Endothelial cell of umbilical vein (primary cell): Measurements from ENCODE around the gene MBL2. TPM values are rescaled to one million over a fixed set of nuclear protein-coding genes. Genes with fewer than 3 reads are reported as not detected.

Experiments
- BruUV-seq: library from RNA; stranded (reverse); fragments of 400-500 nt; replicated peaks from 2 replicates; lab custom pipeline; 2021; lab: Mats Ljungman, UMichigan
- CTCF ChIA-PET: fragments of 300-600, 350-600 bp; sonication (Branson Sonifier 250); formaldehyde crosslinking; loops from one replicate; lab custom pipeline; 2021; ENCODE audit warnings: antibody characterized with exemption, inconsistent platforms; lab: Charles Lee
- POLR2A ChIA-PET: fragments of 300-600, 350-600 bp; sonication (Branson Sonifier 250); formaldehyde crosslinking; loops from one replicate; lab custom pipeline; 2021; ENCODE audit warnings: antibody characterized with exemption, inconsistent platforms; lab: Charles Lee
- DNase-seq: peaks from one replicate; pipeline ENCODE4 v3.0.0-alpha.2; 2011; ENCODE audit warnings: low read depth, low spot score
- FAIRE-seq: peaks from 2 replicates; lab custom pipeline; 2011; peaks lifted over from hg19 to GRCh38; lab: Jason Lieb, UNC
- H2AFZ ChIP-seq: 2 replicates; pipeline ENCODE4 v1.6.0; 2012; ENCODE audit warnings: low read depth, low read length, control low read depth, inconsistent platforms
- H3K27ac ChIP-seq: 2 replicates; pipeline ENCODE4 v1.5.1; 2011; ENCODE audit warnings: low read depth, mild to moderate bottlenecking, control low read depth, low read length, moderate library complexity; ENCODE audit not compliant: insufficient read depth
- H3K27me3 ChIP-seq, 2 experiments: 2 replicates each; pipeline versions ENCODE4 v1.6.0 to v1.6.1; 2011; ENCODE audit warnings: low read length in 2 of 2, mixed read lengths in 1 of 2; ENCODE audit not compliant: control insufficient read depth in 2 of 2, insufficient read depth in 2 of 2
- H3K36me3 ChIP-seq, 2 experiments: 2 replicates in 1 of 2; 3 replicates in 1 of 2; pipeline ENCODE4 v1.5.1; 2011; ENCODE audit warnings: low read length in 2 of 2, mild to moderate bottlenecking in 1 of 2, moderate library complexity in 1 of 2; ENCODE audit not compliant: control insufficient read depth in 2 of 2, insufficient read depth in 2 of 2; ENCODE audit errors: extremely low read depth in 1 of 2
- H3K4me1 ChIP-seq: 3 replicates; pipeline ENCODE4 v1.5.1; 2011; ENCODE audit warnings: mild to moderate bottlenecking, low read length; ENCODE audit not compliant: control insufficient read depth, insufficient read depth; ENCODE audit errors: extremely low read depth
- H3K4me2 ChIP-seq: 2 replicates; pipeline ENCODE4 v1.6.1; 2011; ENCODE audit warnings: low read length, control low read depth, mixed read lengths; ENCODE audit not compliant: insufficient read depth
- H3K4me3 ChIP-seq, 3 experiments: fragments of 200-600 bp in 1 of 3; sonication (generic), shearing (Covaris generic) in 1 of 3; replicated peaks in 1 of 3; 2 replicates each; pipeline ENCODE4 v1.5.1; 2011 to 2016; ENCODE audit warnings: control low read depth in 3 of 3, low read length in 3 of 3, mild to moderate bottlenecking in 2 of 3, inconsistent platforms in 1 of 3, low read depth in 1 of 3, moderate library complexity in 1 of 3; ENCODE audit not compliant: insufficient read depth in 1 of 3
- H3K79me2 ChIP-seq: 2 replicates; pipeline ENCODE4 v1.6.0; 2012; ENCODE audit warnings: low read length, inconsistent platforms; ENCODE audit not compliant: control insufficient read depth, insufficient read depth
- H3K9ac ChIP-seq: replicated peaks from 2 replicates; pipeline ENCODE3; 2011; ENCODE audit warnings: low read length, control low read depth; ENCODE audit not compliant: insufficient read depth; ENCODE audit errors: extremely low read depth
- H3K9me1 ChIP-seq: replicated peaks from 3 replicates; pipeline ENCODE4 v1.6.0; 2011; ENCODE audit warnings: mild to moderate bottlenecking, low read length; ENCODE audit not compliant: control insufficient read depth, insufficient read depth; ENCODE audit errors: extremely low read depth
- H3K9me3 ChIP-seq: replicated peaks from 2 replicates; pipeline ENCODE4 v1.5.1; 2012; ENCODE audit warnings: low read length, inconsistent platforms; ENCODE audit not compliant: control insufficient read depth, insufficient read depth
- H4K20me1 ChIP-seq: replicated peaks from 2 replicates; pipeline ENCODE3; 2011; ENCODE audit warnings: mild to moderate bottlenecking, low read length; ENCODE audit not compliant: control insufficient read depth, insufficient read depth; ENCODE audit errors: extremely low read depth
- EZH2 ChIP-seq: IDR thresholded peaks from 2 replicates; pipeline ENCODE4 v1.6.1; 2012; ENCODE audit warnings: borderline replicate concordance, low read depth, mild to moderate bottlenecking, moderate library complexity, low read length, inconsistent platforms; ENCODE audit not compliant: severe bottlenecking
- FOS ChIP-seq: IDR thresholded peaks from 2 replicates; pipeline ENCODE4 v1.6.1; 2011; ENCODE audit warnings: mild to moderate bottlenecking, low read length, moderate library complexity, borderline replicate concordance; ENCODE audit not compliant: insufficient read depth
- GATA2 ChIP-seq: IDR thresholded peaks from 2 replicates; pipeline ENCODE4 v1.7.0; 2011; ENCODE audit warnings: low read depth, mild to moderate bottlenecking, moderate library complexity, mixed read lengths, low read length; ENCODE audit not compliant: insufficient read length, insufficient read depth
- JUN ChIP-seq: IDR thresholded peaks from 2 replicates; pipeline ENCODE4 v1.6.1; 2011; ENCODE audit warnings: borderline replicate concordance, low read depth; ENCODE audit not compliant: insufficient read length, insufficient read depth
- MYC ChIP-seq: IDR thresholded peaks from one replicate; pipeline ENCODE4 v1.6.1; 2011; ENCODE audit warnings: mild to moderate bottlenecking, low read depth, low read length
- POLR2A ChIP-seq: IDR thresholded peaks from 2 replicates; pipeline ENCODE4 v1.6.1; 2012; ENCODE audit warnings: low read depth, mild to moderate bottlenecking, control low read depth, low read length
- POLR2AphosphoS5 ChIP-seq: IDR thresholded peaks from 2 replicates; pipeline ENCODE4 v1.6.1; 2012; ENCODE audit warnings: low read depth, mild to moderate bottlenecking, control low read depth, low read length, moderate library complexity; ENCODE audit not compliant: insufficient read depth
- dilution Hi-C: fragments of 300-500 bp; cut with MboI; formaldehyde crosslinking; loops from one replicate; pipeline ENCODE4 v1.15.0; 2019; ENCODE audit warnings: low sequenced_read_pairs; ENCODE audit not compliant: extremely low pct_ligation_motif_present
- intact Hi-C: fragments of 100-400 bp; cut with micrococcal nuclease; formaldehyde crosslinking; loops from one replicate; pipeline ENCODE4 v1.10.0; 2022
- polyA plus RNA-seq, 4 experiments: library from polyadenylated mRNA; depleted of rRNA in 3 of 4; stranded (reverse) in 3 of 4; unstranded in 1 of 4; fragments of >200 nt; gene quantifications; 2 replicates each; pipeline versions ENCODE4 v1.2.1 to v1.2.3, GENCODE V29; 2011 to 2012; ENCODE audit warnings: missing spikeins in 1 of 4
- total RNA-seq: library from RNA; stranded (reverse); gene quantifications from 2 replicates; pipeline ENCODE4 v1.2.3, GENCODE V29; 2021
- TF ChIP-seq, protein P1 (sequence below): IDR thresholded peaks from 2 replicates; pipeline ENCODE4 v1.6.1; 2011; ENCODE audit not compliant: insufficient read depth, insufficient read length
- TF ChIP-seq, protein P2 (sequence below), 2 donors: IDR thresholded peaks; 1 replicate in 1 of 2; 2 replicates in 1 of 2; pipeline ENCODE4 v1.5.1; 2011; ENCODE audit warnings: low read length in 2 of 2, mild to moderate bottlenecking in 2 of 2, moderate library complexity in 2 of 2, control low read depth in 1 of 2, inconsistent platforms in 1 of 2, low read depth in 1 of 2; ENCODE audit not compliant: insufficient read depth in 1 of 2; ENCODE audit errors: extremely low read depth in 1 of 2

Gene MBL2
- total and polyA plus RNA-seq, 2 donors (not counting 3 experiments of a cell fraction or from before 2014, with no cell fraction given), result not detected

DNA sequence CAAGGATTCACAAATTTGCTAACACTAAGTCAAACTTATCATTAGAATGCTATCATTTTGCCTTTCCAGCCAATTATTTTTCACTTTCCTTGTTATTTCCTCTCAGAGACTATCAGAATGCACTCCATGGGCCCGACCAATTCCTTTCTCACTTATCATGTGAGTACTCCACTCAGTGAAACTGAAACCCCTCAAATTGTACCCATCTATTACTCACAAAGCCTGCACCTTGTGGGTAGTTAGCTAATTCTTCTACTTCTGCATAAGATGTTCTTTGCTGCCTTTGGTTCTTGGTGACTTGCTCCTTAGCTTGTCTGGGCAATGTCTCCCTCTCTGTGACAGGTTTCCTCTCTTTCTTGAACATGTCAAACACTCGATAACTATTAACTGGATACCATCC, 35.2 kb upstream of the MBL2 start:
- Histone ChIP-seq H3K9me3 (no peaks in the 10 kb centered on the region), H3K27me3 (peaks cover 2 to 6% of the 10 kb centered on the region in 2 experiments), H2AFZ (no peak overlapping the region), H3K4me1 (no peaks in the 10 kb centered on the region), H3K79me2 (no peaks in the 10 kb centered on the region), H3K9ac (no peak overlapping the region), H3K27ac (no peak overlapping the region), H3K9me1 (no peaks in the 10 kb centered on the region), H3K4me3 (no peak overlapping the region), H3K4me2 (no peak overlapping the region), H3K36me3 (no peaks in the 10 kb centered on the region), H4K20me1 (no peaks in the 10 kb centered on the region)
- BruUV-seq, result no TSS peak
- ChIA-PET POLR2A (no interaction called here), CTCF (interaction anchor here (2.0 kb wide), 1 partner anchor 10 kb away, joined by 10 read pairs; no protein-coding TSS in a partner anchor)
- intact Hi-C loops (no loop called here), dilution Hi-C loops (no loop called here)
- TF ChIP-seq POLR2AphosphoS5 (no peak), FOS (no peak), JUN (no peak), MYC (no peak), POLR2A (no peak), EZH2 (no peak), GATA2 (no peak)
- TF ChIP-seq, protein P1, sequence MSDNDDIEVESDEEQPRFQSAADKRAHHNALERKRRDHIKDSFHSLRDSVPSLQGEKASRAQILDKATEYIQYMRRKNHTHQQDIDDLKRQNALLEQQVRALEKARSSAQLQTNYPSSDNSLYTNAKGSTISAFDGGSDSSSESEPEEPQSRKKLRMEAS, result no peak
- TF ChIP-seq, protein P2, sequence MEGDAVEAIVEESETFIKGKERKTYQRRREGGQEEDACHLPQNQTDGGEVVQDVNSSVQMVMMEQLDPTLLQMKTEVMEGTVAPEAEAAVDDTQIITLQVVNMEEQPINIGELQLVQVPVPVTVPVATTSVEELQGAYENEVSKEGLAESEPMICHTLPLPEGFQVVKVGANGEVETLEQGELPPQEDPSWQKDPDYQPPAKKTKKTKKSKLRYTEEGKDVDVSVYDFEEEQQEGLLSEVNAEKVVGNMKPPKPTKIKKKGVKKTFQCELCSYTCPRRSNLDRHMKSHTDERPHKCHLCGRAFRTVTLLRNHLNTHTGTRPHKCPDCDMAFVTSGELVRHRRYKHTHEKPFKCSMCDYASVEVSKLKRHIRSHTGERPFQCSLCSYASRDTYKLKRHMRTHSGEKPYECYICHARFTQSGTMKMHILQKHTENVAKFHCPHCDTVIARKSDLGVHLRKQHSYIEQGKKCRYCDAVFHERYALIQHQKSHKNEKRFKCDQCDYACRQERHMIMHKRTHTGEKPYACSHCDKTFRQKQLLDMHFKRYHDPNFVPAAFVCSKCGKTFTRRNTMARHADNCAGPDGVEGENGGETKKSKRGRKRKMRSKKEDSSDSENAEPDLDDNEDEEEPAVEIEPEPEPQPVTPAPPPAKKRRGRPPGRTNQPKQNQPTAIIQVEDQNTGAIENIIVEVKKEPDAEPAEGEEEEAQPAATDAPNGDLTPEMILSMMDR (IDR thresholded peaks at IDR 0.05; ENCODE audit: extremely low read depth in 1 of 2, insufficient read depth in 1 of 2, low read depth in 1 of 2, low read length in 2 of 2), result no peak
- DNase-seq, result no peak
- no peak for FAIRE-seq
